ENCODE data around the gene ETV4.
"Not testable (repeated sequence)": the region's sequence is repeated elsewhere in the genome, so short reads cannot be mapped to it uniquely, and the experiment has no call there.

ETV4 gene

DNA sequence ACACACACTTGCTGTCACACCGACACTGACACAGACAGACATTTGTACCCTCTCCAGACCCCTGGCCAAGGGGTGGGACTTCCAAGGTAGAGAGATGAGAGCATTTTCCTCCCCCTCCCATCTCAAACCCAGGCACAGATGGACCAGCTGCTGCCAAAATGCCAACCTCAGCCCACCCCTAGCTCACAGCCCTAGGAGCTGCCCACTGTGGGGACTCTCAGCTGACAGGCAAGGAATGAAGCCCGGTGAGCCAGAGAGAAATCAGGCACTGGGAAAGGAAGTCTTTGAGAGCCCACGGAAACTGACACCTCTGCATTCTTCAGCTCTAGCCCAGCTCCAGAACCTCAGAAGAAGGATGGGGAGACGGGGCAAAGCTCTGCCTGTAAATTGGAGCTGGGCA, 2.8 kb downstream of the ETV4 start:
- no peak for DNase-seq

DNA sequence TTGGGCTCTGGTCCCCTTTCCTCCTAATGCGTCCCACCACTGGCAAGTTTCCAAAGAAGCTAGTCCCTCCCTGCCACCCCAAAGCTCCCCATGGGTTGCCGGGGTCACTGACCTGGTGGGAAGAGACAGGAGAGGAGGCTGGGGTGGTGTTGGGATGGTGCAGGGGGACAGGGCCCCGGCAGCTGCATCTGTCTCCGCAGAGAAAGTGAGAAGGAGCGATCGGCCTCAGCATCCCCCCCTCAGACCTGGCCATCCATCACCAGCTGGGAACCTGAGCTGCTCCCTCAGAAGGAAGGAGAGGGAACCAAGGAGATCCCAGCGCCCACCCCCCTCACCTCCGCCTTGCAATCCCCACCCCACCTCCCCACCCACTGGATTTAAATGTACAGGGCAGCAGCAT, 3.3 kb downstream of the ETV4 start:
- no peak for DNase-seq

DNA sequence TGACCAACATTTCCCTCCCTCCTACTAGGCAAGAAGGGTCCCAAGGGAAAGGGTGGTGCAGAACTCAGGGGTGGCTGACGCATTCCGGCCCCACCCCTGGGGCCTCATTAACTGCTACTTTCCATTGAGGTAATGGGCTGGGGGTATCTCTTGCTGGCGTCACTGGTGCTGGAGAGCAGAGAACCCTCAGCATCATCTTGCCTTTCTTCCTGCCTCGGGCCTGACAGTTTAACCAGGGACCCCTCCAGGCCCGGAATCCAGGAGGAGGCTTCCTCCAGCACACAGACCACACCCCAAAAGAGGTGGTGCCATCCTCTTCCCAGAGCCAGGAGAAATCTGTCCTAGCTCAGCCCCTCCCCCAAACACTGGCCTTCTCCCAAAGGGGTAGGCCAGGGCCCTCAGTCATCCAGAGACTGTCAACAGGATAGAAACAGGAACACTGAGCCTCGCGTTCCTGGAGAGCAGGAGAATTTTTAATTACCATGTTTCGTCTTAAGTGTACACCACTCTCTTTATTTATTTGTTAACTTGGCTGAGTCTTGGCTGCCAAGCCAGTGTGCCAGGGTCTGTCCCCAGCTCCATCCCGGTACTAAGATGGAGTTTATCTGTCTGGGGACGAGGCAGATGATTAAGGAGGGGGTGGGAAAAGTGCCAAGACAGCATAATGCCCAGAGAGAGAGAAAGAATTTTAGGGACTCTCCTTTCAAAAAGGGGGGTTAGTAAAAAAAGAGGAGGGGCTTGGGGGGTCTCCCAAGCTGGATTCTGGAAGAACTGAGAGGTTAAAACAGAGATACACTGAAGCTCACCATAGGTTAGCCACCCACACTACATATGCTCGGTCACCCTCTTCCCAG, 5.1 kb downstream of the ETV4 start:
- DNase-seq, result no peak

DNA sequence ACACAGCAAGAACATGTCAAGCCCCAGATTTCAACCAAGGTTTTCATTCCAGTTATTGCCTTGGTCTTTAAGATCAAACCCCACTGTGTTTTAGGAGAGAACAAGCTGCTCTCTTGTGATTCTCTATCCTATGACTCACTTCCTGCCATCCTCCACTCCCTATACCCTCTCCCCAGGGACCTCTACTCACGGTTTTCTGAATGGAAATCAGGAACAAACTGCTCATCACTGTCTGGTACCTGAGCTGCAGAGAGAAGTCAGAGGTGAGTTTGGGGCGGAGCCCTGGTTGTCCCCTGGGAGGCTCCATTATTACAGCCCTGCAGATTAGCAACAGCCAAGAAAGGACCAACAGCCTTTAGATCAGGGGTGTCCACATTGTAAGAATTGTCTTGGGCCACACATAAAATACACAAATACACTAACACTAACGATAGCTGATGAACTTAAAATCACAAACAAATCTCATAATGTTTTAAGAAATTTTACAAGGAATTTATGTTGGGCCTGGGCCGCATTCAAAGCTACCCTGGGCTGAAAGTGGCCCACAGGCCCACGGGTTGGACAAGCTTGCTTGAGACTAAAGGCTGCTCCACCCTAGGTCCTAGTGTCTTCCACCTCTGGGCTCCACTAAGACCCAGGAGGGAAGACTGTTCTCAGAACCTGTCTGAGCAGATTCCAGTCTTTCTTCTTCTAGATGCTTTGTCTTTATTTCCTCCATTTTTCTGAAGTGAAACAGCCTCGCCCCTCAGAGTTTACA, 9.7 kb downstream of the ETV4 start:
- DNase-seq, result no peak

DNA sequence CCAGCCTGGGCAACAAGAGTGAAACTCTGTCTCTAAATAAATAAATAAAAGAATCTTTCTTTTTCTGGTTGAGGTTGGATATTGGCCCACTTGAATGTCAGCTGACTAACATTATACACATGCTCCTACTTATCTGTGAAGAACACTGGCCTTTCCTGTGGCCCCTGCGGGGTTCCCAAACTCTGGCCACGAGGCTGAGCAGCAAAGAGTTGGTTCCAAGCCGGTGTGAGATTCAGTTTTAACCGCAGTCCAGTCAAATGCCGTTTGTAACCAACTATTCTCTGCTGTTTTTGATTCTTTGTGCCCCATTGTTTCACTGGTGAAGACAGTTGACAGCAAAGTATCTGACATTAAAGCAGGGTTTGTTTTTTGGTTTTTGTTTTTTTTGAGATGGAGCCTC, 11.2 kb downstream of the ETV4 start:
- DNase-seq, result no peak

DNA sequence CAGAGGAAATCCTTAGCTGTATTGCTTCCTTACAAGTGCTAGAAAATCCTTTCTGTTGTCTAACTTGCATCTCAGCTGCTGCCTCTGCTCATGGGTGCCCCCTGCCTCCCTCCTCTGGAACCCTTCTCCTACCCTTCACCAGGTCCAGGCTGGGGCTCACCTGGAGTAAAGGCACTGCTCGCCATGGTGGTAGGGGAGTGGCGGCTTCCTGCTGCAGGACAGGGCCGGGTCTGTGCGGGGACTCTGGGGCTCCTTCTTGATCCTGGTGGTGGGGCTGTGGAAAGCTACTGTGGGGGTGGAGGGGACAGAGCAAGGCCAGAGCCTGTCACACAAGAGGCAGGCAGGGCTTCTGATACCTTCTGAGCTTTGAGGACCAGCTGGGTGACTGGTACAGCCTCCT, 12.4 kb downstream of the ETV4 start:
- no peak for DNase-seq

DNA sequence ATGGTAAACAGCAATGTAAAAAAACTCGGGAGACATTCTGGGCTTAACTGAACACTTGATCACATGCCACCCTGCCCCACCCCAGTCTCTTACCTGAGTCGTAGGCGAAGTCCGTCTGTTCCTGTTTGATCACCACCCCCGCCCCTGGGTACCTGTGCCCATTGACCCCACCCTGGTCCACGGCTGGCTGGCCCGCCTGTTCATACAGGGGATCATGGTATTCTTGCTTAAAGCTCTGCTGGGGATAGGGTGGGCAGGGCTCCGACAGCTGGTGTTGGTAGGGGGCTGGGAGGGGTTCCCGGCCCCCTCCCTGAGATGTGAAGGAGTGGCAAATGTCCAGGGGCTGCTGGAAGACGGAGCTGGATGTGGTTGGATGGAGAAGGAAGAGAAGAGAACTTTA, 13.6 kb downstream of the ETV4 start:
- no peak for DNase-seq

DNA sequence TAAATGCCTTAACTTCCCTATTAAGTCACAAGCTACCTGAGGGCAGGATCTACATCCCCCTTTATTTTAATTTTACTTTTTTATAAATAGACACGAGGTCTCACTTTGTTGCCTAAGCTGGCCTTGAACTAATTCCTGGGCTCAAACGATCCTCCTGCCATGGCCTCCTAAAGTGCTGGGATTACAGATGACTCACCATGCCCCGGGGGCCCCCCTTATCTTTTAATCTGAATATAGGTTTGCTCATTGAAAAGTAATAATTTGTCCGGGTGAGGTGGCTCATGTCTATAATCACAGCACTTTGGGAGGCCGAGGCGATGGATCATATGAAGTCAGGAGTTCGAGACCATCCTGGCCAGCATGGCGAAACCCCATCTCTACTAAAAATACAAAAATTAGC, 14.2 kb downstream of the ETV4 start:
- no peak for DNase-seq

DNA sequence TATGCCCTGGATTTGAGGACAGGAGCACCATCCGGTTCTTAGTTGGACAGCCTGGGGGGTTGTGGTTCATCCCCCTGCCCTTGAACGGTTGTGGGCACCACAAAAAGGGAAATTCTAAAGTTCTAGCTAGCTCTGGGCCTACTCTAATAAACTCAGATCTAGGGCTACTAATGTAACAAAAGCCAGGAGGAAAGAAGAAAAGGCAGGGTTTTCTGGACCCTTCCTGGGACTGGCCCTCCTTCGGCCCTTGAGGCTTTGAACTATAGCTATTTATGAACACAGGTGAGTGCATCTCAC, 15.1 kb downstream of the ETV4 start:
- DNase-seq, result no peak

DNA sequence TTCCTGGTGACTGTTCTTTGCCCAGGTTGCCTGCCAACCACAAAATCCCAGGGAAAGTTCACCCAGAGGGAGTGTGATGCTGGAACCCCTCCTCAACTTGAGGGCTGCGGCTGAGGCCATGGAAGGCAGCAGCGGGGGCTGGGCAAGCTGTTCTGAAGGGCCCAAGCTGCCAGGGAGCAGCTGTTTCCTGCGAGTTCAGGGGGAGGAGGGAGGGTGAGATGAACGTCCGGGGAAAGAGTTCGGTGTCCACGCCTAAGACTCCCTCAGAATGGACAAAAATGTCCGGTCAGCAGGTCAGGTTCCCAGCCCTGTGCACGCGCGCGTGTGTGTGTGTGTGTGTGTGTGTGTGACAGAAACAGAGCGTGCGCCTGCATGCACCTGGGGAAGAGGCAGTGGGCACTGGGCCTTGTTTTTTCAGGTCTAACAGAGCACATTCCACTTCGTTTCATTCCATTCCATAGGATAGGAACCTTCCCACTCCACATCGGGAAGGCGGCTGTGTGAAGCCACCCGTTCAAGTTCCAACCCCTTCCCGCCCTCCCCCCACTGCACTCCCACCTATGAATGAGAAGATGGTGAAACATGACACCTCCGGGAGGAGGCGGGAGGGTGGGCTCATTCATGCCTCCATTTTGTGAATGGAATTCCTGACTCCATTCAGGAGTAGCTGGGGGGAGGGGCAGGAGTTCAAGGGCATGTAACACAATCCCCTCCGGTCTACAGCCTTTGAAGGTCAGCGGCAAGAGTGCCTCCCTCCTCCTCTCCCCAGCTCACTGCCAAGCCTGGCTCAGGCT, 15.7 kb downstream of the ETV4 start:
- DNase-seq, result no peak

DNA sequence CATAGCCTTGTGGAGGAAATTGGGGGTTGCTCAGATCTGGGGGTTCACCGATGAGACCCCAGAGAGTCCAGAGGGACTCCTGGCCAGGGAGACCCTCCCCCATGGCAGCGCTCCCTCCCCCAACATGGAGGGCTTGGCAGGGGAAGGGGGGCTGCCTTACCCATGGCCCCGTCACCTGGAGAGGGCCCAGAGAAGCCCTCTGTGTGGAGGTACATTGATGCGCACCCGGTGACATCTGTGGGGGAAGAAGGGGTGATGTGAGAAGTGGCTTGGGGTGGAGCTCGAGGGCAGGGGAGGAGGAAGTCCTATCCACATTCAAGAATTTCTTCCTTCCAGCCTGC, 16.2 kb downstream of the ETV4 start:
- no peak for DNase-seq

DNA sequence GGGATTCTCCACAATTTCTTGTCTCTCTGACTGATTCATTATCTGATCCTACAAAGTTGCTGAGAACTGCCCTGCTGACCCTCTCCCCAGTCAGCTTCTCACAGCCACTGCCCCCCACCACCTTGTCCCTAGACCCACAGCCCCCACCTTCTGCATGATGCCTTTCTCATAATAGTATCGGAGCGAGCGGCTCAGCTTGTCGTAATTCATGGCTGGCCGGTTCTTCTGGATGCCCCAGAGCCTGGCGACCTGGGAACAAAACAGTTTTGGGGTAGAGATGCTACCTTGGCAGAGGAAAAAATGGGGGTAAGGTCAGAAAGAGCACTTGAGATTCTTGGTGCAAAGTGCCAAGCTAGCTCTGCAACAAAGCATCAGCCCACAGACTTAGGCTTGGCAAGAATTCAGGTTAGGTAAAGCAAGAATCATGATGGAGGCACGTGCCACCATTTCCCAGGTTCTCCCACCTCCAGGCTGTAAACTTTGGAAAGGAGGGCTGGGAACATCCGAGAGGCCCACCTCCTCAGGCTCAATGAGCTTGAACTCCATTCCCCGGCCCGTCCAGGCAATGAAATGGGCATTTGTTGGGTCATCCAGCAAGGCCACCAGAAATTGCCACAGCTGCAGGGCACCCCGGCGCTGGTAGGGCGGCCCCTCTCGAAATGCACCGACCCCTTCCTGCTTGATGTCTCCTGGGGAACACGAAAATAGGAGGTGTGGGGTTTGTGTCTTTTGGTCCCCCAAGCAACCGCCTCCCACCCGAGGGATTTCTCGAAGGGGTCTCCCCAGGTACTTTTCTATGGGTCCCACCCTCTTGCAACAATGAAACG, 16.9 kb downstream of the ETV4 start:
- no peak for DNase-seq

DNA sequence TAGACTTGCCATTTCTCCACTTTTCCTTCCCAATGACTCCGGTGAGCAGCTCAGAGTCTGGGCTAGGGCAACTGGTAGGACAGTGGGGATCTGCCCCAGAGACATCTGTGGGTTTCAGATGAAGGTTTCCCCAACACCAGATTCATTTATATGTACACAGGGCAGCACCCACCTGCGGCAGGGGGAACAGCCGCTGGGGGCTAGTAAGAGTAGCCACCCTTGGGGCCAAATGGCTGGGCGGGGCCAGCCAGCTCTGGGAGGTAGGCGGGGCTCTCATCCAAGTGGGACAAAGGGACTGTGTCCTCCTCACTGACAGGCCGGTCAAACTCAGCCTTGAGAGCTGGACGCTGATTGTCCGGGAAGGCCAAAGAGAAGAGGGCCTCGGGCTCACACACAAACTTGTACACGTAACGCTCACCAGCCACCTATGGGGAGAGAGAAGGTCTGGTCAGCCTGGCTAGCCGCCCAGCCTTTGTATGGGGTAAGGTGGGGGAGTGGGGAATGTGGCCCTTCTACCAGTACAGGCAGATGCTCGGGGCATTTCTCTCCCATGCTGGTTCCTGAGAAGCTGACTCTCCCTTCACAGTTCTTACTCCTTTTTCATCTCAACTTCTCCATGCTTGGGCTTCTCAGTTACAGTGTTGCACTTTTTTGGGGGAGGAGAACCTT, 17.7 kb downstream of the ETV4 start:
- no peak for DNase-seq

DNA sequence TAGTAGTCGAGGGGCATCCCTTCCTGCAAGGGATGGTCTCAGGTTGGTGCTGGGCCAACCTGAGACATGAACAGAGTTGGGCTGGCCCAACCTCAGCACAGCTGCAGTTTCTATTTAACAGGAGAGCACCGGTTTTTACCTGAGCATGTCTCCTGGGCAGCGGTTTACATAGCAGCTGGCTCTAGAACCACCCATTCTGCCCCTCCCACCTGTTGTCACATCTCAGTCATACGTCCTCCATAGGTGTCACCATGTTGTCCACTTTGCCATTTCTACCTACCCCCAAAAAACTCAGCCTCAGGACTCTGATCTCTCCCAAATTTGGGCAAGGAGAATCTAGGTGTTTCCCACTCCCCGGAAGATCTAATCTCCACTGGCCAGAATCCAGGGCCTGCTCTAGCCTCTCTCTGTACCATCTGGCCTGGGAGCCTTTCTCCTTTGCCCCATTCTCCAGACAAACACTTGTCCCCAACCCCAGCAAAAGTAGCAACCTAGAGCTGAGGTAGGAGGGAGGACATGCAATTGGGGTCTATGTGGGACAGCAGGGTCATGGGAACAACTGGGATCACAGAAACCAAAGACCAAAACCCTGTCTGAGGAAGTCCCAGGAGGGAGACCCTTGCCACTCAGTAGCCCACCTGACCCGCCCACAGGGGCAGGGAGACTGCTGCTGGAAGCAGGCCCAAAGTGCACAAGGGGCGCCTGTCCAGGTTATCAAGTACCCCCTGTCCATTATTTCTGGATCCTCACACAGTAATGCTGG, 19.1 kb downstream of the ETV4 start:
- no peak for DNase-seq

DNA sequence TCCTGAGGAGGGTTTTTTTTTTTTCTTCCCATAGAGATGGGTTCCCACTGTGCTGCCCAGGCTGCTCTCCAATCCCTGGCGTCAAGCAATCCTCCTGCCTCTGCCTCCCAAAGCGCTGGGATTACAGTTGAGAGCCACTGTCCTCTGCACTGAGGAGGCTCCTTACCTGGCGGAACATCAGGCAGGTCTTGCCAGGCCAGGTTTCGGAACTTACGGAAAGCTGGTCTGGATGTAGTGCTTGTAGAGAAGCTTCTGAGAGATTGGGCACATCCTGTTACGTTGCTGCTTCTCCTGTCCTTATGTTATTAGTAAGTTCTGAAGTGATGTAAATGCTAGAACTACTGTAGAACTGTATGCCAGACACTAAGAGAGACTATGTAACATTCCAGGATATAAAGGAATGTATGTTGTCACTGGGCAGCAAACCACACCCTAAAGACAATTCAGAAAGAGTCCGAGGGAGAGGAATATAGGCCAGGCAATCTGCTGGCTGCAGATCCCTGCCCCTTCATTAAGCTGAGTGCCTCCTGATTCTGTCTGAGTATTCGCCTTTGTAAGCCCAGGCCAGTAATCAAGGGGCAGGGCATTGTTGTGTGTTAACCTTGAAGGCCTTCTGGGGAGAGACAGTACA, 21.1 kb downstream of the ETV4 start:
- DNase-seq, result no peak

DNA sequence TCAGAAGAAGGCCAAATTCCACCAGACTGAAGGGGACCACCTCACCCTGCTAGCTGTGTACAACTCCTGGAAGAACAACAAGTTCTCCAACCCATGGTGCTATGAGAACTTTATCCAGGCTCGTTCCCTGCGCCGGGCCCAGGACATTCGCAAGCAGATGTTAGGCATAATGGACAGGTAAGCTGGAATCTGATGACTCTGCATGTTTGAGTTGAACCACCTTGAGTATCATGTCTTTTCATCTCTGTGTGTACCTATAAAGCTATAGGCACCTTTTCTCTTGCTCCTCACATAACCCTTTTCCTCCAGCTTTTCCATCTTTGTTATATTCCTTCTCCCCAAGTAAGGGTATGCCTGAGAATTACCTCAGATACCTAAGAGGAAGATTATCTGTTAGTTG, 24.8 kb downstream of the ETV4 start:
- no peak for DNase-seq

DNA sequence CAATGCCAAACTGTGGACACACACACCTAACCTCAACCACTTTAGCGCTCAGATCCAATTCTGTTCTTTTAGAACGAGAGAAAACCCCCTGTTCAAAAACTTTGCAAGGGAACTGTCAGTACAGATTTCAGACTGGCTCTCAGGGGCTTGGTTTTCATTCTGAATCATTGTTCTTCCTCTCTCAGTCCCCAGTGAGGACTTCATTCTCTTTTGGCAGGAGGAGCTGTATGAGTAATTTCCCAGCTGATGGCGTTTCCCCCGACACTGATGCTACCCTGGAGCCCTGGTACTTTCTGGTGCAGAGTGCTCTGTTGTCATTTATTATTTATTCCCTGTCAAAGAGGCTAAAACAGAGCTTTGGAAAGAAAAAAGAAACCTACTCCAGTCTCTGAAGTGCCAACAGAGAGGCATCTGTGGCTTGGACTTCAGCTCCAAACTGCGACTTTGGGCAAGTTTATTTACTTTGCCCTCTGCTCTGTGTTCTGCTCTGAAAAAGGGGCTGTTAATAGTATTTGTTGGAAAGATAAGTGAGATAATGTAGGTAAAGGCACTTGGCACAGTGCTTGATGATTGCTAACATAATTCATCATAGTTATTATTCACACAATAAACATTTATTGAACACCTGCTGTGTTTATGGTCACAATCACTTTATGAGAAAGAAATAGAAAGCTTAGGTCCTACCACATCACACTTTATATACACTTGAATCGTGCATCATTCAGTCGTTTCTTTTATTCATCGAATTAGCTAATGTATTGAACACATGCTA, 28.3 kb downstream of the ETV4 start:
- no peak for DNase-seq

DNA sequence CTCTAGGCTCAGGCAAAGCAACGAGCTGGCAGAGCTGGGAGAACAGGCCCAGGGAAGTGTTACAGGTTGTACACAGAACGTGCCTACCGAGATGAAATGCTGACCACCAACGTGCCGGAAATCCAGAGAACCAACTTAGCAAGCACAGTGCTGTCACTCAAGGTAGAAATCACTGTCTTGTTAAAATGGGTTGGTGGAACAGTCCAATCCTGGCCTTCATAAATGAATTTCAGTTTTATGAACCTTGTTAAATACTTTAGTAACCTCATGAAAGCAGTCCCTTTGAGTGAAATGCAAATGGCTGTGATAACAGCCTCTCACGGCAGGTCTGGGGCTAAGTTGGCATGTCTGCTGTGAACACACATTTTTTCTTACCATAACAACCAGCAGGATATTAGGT, 29.0 kb downstream of the ETV4 start:
- DNase-seq, result no peak

DNA sequence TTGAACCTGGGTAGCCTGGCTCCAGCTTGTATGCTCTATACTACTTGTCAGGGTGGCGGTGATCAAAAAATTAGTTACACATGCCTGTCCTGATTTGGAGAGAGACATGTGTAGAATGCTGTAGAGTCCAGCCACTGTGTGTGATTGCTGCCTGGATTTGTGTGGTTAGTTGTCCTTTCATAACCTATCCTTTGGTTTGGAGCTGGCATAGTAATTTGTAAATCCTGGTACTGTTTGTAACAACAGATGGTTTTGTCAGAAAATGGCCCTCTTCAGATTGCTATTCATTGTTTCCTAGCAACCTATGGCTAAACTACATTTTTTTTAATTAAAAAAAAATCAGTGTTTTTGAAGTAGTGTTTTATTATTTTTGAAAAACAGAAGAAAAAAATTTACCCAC, 30.5 kb downstream of the ETV4 start:
- DNase-seq, result no peak

DNA sequence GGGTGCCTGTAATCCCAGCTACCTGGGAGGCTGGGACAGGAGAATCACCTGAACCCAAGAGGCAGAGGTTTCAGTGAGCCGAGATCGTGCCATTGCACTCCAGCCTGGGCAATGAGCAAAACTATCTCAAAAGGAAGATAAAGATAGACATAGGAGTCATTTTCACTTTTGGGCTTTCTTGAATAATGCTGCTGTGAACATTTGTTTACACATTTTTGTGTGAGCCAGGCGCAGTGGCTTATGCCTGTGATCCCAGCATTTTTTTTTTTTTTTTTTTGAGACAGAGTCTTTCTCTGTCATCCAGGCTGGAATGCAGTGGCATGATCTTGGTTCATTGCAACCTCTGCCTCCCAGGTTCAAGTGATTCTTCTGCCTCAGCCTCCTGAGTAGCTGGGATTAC, 34.9 kb downstream of the ETV4 start:
- not testable (repeated sequence) for DNase-seq

Data from stimulated activated CD4-positive, alpha-beta T cell treated with anti-CD3 and anti-CD28 coated beads, Interleukin-4, amount 100 ng/mL, for 1 hour (primary cell).